BJ (cell line): ENCODE measurements around the gene KCNG3. TPM values are rescaled to one million over a fixed set of nuclear protein-coding genes. Genes with fewer than 3 reads are reported as not detected.

ENCODE experiments used
- CTCF ChIA-PET: fragments of 350-600 bp; formaldehyde crosslinking; extraction: SDS; loops from one replicate; lab custom pipeline; 2021; ENCODE audit warnings: antibody characterized with exemption, inconsistent platforms; lab: Yijun Ruan, JAX
- POLR2A ChIA-PET: fragments of 300-600 bp; sonication (Branson Sonifier 250); formaldehyde crosslinking; extraction: SDS; loops from one replicate; lab custom pipeline; 2021; ENCODE audit warnings: antibody characterized with exemption; lab: Charles Lee
- DNase-seq: peaks from one replicate; pipeline ENCODE4 v3.0.0-alpha.2; 2011; ENCODE audit warnings: low read depth
- H3K27me3 ChIP-seq: 2 replicates; pipeline ENCODE4 v1.6.0; 2011; ENCODE audit warnings: low read length; ENCODE audit not compliant: control insufficient read depth, insufficient read depth
- H3K36me3 ChIP-seq: 2 replicates; pipeline ENCODE4 v1.5.1; 2011; ENCODE audit warnings: low read length; ENCODE audit not compliant: control insufficient read depth, insufficient read depth
- H3K4me3 ChIP-seq: 2 replicates; pipeline ENCODE4 v1.5.1; 2011; ENCODE audit warnings: low read depth, mild to moderate bottlenecking, control low read depth, low read length
- CTCF ChIP-seq: IDR thresholded peaks from 2 replicates; pipeline ENCODE4 v1.5.1; 2011; ENCODE audit warnings: low read depth, mild to moderate bottlenecking, control low read depth, inconsistent platforms, low read length, moderate library complexity; ENCODE audit not compliant: insufficient read depth
- polyA plus RNA-seq: library from polyadenylated mRNA; depleted of rRNA; stranded (reverse); fragments of >200 nt; gene quantifications from 2 replicates; pipeline ENCODE4 v1.2.3, GENCODE V29; 2011

KCNG3 gene
- polyA plus RNA-seq, 1 experiment, result not detected

- H3K36me3 ChIP-seq, result no peaks in the 10 kb centered on the region
- CTCF ChIA-PET, result interaction anchor here (0.5 to 2.5 kb wide), 6 partner anchors 19 to 239 kb away, joined by 3 to 11 read pairs (median 4); no protein-coding TSS in a partner anchor
- TF ChIP-seq CTCF, result no peak
- DNase-seq, result no peak
- H3K4me3 ChIP-seq, result no peak overlapping the region
- H3K27me3 ChIP-seq, result peaks cover 21% of the 10 kb centered on the region
- POLR2A ChIA-PET, result no interaction called here
Observed at GRCh38 chr2:42495234-42495581, 1.4 kb upstream of the KCNG3 start.

DNA sequence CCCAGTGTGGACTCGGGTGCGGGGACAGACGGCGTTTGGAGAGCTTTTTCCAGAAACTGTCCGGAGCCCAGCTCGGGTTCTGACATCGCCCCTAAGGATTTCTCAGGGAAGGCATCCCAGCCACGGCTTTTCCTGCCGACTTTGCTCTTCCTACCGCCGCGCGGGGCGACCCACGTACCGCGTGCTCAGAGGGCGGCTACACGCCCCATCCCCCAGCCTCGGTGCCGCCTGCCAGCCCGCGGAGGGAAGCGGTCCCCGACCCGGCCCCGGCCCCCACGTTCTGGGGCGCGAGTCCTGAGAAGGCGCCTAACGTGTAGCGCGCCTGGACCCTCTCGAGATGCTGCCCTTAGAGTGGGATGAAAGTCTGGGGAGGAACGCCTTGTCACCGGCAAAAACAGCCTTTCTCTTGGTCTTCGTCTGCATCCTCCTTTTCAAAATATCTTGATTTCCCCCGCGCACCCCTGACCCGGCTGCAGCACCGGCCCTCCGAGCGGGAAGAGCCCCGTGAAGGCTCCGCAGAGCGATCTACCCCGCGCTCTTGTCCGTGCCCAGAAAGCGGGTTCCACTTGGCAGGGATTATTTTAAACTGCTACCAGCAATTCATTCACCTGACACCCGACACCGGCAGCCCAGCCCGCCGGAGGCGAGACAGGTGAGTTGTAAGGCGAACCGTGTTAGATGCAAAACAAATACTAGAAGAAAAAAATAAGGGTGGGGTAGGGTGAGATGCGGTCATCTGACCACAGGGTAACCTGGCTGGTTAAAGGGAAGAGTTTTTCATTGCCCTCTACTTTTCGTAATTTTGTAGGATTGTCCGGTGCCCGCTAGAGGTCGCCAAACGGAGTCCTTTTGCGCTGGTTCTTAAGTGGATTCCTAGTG is 812 bp upstream of the KCNG3 start:
- H3K36me3 ChIP-seq, result no peaks in the 10 kb centered on the region
- CTCF ChIA-PET, result interaction anchor here (0.7 to 2.5 kb wide), 7 partner anchors 14 to 169 kb away, joined by 3 to 11 read pairs (median 3); no protein-coding TSS in a partner anchor

GRCh38 chr2:42492691-42493467 is 903 bp downstream of the KCNG3 start:
- H3K4me3 ChIP-seq, result no peak overlapping the region
- CTCF ChIA-PET, result interaction anchor here (0.7 to 2.0 kb wide), 3 partner anchors 12 to 170 kb away, joined by 3 to 6 read pairs (median 3); no protein-coding TSS in a partner anchor
- peaks cover 21% of the 10 kb centered on the region for H3K27me3 ChIP-seq
- POLR2A ChIA-PET, result interaction anchor here (0.6 kb wide), 1 partner anchor 318 kb away, joined by 5 read pairs; no protein-coding TSS in a partner anchor
- H3K36me3 ChIP-seq, result no peaks in the 10 kb centered on the region
- DNase-seq, result no peak
- no peak for TF ChIP-seq CTCF

More for the DNA sequence above, 812 bp upstream of the KCNG3 start:
- peak overlapping the region; percentile 43 for H3K4me3 ChIP-seq
- H3K27me3 ChIP-seq, result peaks cover 21% of the 10 kb centered on the region
- peak; percentile 11 for DNase-seq
- TF ChIP-seq CTCF, result peak; percentile 92
- POLR2A ChIA-PET, result no interaction called here

DNA sequence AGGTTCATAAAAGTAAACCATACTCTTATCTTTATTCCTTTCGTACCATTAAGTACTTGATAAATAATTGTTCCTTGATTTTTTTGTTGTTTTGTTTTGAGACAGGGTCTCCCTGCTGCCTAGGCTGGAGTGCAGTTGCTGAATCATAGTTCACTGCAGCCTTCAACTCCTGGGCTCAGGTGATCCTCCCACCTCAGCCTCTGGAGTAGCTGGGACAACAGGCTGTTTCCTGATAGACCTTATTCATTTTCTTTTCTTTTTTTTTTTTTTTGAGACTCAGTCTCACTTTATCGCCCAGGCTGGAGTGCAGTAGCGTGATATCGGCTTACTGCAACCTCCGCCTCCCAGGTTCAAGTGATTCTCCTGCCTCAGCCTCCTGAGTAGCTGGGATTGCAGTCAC is 5.5 kb downstream of the KCNG3 start:
- CTCF ChIA-PET, result no interaction called here
- Histone ChIP-seq H3K36me3 (no peaks in the 10 kb centered on the region), H3K27me3 (peaks cover 19% of the 10 kb centered on the region), H3K4me3 (no peak overlapping the region)
- no peak for TF ChIP-seq CTCF
- POLR2A ChIA-PET, result no interaction called here
- no peak for DNase-seq
